H1 (cell line): ENCODE data around the gene NCEH1. TPM values are rescaled to one million over a fixed set of nuclear protein-coding genes. Genes with fewer than 3 reads are reported as not detected.

Experiments
- BACH1 ChIP-seq: IDR thresholded peaks from 2 replicates; pipeline ENCODE4 v1.6.1; 2012; ENCODE audit warnings: low read length, improper control_type of control experiment
- CHD7 ChIP-seq: fragments of 300-600 bp; sonication (generic); IDR thresholded peaks from 2 replicates; pipeline ENCODE4 v1.7.1; 2012; ENCODE audit warnings: low read length, moderate library complexity, mild to moderate bottlenecking, inconsistent platforms; ENCODE audit not compliant: insufficient replicate concordance
- CTCF ChIP-seq, 3 experiments: IDR thresholded peaks; 1 replicate in 2 of 3; 2 replicates in 1 of 3; pipeline versions ENCODE4 v1.5.1 to v1.6.1; 2011; ENCODE audit warnings: low read length in 3 of 3, mild to moderate bottlenecking in 3 of 3, inconsistent platforms in 2 of 3, low read depth in 1 of 3, moderate library complexity in 1 of 3; ENCODE audit not compliant: insufficient read depth in 1 of 3; ENCODE audit errors: control extremely low read depth in 1 of 3
- HDAC2 ChIP-seq, 2 experiments: fragments of 300-600 bp in 1 of 2; sonication (generic) in 1 of 2; IDR thresholded peaks; 2 replicates each; pipeline ENCODE4 v1.6.1; 2011 to 2012; ENCODE audit warnings: low read depth in 2 of 2, low read length in 2 of 2, mild to moderate bottlenecking in 2 of 2, moderate library complexity in 2 of 2, borderline replicate concordance in 1 of 2, inconsistent platforms in 1 of 2
- KDM1A ChIP-seq: fragments of 200-600, 300-600 bp; sonication (generic); IDR thresholded peaks from 2 replicates; pipeline ENCODE4 v1.7.1; 2016; ENCODE audit warnings: mild to moderate bottlenecking, low read length, borderline replicate concordance
- PHF8 ChIP-seq: fragments of 200-600 bp; sonication (generic); conservative IDR thresholded peaks from 2 replicates; pipeline ENCODE4 v1.7.1; 2012; ENCODE audit warnings: low read depth, mild to moderate bottlenecking, inconsistent platforms, low read length, moderate library complexity
- polyA plus RNA-seq, 7 experiments: library from polyadenylated mRNA; depleted of rRNA in 3 of 7; stranded (reverse) in 5 of 7; unstranded in 2 of 7; fragments of >200 nt in 5 of 7; fragments of 200-250 nt in 2 of 7; gene quantifications; 1 replicate in 5 of 7; 2 replicates in 1 of 7; 4 replicates in 1 of 7; pipeline versions ENCODE4 v1.2.1 to v1.2.3, GENCODE V29; 2011 to 2013; ENCODE audit warnings: missing spikeins in 2 of 7, mixed read lengths in 2 of 7
- total RNA-seq: library from RNA; stranded (reverse); fragmentation: NEBNext Ultra II Directional; extraction: Animal tissue kit (Norgen Biotek cat#: 25700); gene quantifications from 2 replicates; pipeline ENCODE4 v1.2.1, GENCODE V29; 2021

The NCEH1 gene
- total and polyA plus RNA-seq, 2 of the 8 experiments (the other 6 are each of a cell fraction or from before 2014, with no cell fraction given) = 2.2 to 6.4 TPM

- no peak for TF ChIP-seq CHD7
- no peak for TF ChIP-seq PHF8
- TF ChIP-seq HDAC2 (IDR thresholded peaks at IDR 0.05; ENCODE audit: borderline replicate concordance in 1 of 2, low read depth in 2 of 2, low read length in 2 of 2) = no peak
- TF ChIP-seq BACH1 = no peak
- no peak for TF ChIP-seq KDM1A
- no peak for TF ChIP-seq CTCF (IDR thresholded peaks at IDR 0.05; ENCODE audit: control extremely low read depth in 1 of 3, insufficient read depth in 1 of 3, low read depth in 1 of 3, low read length in 3 of 3)
Observed at GRCh38 chr3:172643506-172644179, 67.2 kb downstream of the NCEH1 start (continued).
